HFF-Myc (cell line): Measurements from ENCODE around the gene LHX4.

Experiments used
- DNase-seq: peaks from one replicate; pipeline ENCODE4 v3.0.0-alpha.2; 2011; ENCODE audit warnings: low read depth; ENCODE audit errors: extremely low read depth
- H3K4me3 ChIP-seq: replicated peaks from 2 replicates; pipeline ENCODE4 v1.5.1; 2011; ENCODE audit warnings: low read depth, mild to moderate bottlenecking, control low read depth, low read length
- TF ChIP-seq, protein P1 (sequence below): IDR thresholded peaks from 2 replicates; pipeline ENCODE4 v1.5.1; 2012; ENCODE audit warnings: mild to moderate bottlenecking, low read depth, low read length, control low read depth; ENCODE audit errors: missing control alignments

Gene LHX4

DNA sequence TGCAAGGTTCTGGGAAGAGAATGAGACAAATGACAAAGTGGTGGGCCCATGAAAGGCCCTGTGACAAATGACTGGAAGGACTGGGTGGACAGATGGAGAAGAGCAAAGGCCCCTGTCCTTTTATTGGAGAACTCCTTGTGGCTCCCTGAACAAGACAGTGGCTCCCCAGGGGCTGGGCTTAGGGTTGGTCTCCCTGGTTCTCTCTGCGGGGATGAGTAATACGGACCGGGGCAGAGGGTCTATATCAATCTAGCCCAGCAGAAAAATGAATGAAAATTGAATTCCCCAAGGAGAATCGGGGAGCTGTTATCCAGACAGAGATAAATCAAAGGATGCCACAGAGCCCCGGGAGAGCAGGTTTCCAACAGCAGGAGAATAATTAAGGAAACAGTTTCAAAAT lies 5.2 kb upstream of the LHX4 start:
- no peak overlapping the region for H3K4me3 ChIP-seq
- TF ChIP-seq, protein P1, sequence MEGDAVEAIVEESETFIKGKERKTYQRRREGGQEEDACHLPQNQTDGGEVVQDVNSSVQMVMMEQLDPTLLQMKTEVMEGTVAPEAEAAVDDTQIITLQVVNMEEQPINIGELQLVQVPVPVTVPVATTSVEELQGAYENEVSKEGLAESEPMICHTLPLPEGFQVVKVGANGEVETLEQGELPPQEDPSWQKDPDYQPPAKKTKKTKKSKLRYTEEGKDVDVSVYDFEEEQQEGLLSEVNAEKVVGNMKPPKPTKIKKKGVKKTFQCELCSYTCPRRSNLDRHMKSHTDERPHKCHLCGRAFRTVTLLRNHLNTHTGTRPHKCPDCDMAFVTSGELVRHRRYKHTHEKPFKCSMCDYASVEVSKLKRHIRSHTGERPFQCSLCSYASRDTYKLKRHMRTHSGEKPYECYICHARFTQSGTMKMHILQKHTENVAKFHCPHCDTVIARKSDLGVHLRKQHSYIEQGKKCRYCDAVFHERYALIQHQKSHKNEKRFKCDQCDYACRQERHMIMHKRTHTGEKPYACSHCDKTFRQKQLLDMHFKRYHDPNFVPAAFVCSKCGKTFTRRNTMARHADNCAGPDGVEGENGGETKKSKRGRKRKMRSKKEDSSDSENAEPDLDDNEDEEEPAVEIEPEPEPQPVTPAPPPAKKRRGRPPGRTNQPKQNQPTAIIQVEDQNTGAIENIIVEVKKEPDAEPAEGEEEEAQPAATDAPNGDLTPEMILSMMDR = no peak
- DNase-seq = no peak

DNA sequence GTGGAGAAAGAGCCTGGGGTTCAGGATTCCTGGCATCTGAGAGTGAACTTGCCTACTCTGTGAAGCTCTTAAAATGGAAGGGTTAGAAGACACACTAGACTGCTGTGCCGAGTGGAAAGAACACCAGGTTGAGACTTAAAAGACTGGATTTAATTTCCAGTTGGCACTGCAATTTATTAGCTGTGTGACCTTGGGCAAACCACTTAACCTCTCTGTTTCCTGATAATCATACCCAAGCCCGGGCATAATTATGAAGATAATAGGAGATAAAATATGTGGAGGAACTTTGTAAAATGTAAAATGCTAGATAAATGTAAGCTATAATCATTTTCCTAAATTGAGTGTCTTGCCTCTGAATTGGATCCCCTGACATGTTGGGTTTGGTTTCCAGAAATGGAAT lies 4.7 kb upstream of the LHX4 start:
- TF ChIP-seq, protein P1 = no peak
- H3K4me3 ChIP-seq = no peak overlapping the region
- no peak for DNase-seq

DNA sequence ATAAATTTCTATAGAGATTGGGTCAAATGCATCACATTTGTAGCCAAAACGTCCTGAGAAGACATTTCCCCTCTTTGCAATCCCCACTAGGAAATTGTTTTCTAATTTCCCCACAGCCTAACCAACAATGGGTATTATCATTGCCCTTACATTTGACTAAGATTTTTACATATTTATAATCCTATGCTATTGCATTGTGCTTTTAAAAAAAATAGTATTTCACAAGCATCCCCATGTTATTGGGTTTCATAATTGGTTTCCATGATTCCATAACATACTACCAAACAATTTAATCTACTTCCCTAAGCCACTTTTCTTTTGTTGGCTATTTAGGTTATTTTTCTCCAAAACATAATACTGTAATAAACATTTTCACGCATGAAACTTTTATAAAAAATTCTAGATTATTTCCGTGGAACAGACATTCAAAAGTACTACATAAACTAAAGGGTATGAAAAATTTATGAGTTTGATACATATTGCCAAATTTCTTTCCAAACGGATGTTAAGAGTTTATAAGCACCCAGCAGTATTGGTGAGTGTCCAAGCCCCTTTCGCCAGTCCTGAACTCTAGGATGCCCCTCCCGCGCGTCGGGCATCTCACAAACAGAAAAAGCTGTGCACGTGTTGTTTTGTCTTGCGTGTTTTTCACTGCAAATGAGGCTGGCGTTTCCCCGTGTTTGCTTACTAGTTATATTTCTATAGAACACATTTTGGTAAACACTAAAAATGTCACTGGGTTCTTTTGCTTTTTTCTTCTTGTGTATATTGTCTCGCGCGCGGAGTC lies 2.0 kb upstream of the LHX4 start:
- TF ChIP-seq, protein P1 = no peak
- no peak for DNase-seq
- H3K4me3 ChIP-seq = no peak overlapping the region

DNA sequence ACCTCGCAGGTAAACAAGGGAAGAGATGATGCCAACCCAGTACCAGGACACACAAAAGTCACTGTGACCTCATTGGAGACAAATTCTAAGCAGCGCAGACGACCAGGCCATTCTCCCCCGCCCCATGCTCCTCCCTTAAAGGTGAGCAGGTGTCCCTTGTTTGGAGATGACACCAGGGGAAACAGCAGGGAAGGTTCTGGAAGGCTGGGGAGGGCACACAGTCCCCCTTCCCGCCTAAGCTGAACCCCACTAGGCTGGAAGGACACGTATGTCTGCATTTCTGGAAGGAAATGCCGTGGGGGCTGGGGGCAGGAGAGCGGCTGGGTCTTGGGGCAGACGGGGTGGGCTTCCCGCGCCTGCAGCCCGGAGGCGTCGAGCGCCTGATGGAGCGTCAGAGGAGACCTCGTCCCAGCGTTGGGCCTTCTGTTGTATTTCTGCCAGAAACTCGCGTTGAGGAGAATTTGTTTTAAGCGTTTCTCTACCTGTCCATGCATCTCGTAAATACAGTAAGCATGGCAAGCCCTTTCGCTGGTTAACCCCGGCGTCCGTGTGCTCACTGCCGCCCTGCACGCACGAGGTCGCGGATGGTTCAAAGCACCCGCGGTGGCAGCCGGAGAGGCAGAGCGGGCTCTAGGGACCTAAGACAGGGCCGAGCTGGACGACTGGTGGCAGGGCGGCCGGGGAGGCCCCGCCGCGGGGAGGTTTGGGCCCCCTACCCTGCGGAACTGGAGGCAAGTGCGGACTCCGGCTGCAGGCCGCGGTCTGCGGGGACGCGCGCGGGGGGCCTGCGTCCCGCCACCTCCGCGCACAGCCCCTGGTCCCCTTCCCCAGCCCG lies 1.2 kb upstream of the LHX4 start:
- DNase-seq = no peak
- H3K4me3 ChIP-seq = peak overlapping the region; percentile 45
- TF ChIP-seq, protein P1 = no peak

DNA sequence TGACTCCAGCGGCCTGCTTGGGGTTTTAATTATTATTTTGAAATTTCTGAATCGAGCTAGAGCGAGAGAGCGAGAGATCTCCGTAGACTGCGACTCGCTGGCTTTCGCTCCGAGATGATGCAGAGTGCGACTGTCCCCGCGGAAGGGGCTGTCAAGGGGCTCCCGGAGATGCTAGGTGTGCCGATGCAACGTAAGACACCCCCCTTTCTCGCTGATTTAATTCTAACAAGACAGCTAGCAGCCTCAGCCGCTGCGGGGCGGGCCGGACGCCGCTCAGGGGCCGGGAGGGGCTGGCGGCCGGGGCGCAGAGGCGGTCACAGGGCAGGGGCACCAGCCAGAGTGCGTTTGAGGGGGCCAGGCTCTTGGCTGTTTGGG lies 339 bp downstream of the LHX4 start:
- TF ChIP-seq, protein P1 = no peak
- peak overlapping the region; percentile 45 for H3K4me3 ChIP-seq
- no peak for DNase-seq

DNA sequence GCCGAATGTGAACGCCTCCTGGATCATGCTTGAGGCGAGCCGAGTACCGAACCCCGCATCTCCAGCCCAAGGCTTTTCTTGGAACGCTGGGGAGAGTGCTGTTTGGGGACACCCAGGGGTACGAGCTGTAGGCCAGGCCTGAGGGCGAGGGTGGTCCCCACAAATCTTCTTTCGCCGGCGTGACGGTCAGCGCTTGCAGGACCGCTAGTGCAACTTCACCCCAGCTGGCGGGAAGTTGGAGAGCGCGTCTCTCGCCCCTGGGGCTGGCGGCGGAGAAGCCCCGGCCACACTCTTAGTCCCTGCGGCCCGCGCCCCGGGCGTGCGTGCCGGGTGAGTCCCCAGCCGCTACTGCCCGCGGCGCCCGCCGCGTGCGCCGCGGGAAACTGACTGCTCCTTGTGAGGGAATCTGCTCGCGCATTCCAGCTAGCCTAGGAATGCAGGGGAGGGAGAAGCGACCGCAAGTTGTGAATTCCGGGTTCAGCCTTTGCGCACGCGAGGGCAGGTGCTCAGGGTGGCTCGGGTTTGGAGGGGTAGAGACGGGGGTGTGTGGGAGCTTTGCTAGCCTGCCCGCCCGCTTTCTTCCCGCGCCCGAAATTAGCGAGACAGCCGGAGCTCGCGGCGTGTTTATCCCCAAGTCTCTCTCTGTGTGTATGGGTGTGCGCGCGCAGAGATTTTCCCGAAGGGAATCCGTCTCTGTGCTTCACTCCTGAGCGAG lies 884 bp downstream of the LHX4 start:
- DNase-seq = no peak
- peak overlapping the region; percentile 45 for H3K4me3 ChIP-seq
- TF ChIP-seq, protein P1 = no peak
